Stimulated activated CD8-positive, alpha-beta memory T cell treated with anti-CD3 and anti-CD28 coated beads, Interleukin-2, amount 100 ng/mL, for 1 hour (primary cell): ENCODE measurements around the gene KLHL11.

ENCODE experiments used
- DNase-seq, 2 donors: peaks; one replicate each; pipeline ENCODE4 v3.0.0-alpha.2; 2020; ENCODE audit warnings: low read depth in 2 of 2

Gene KLHL11

GRCh38 chr17:41810659-41811548 lies 54.3 kb downstream of the KLHL11 start:
- DNase-seq = no peak

- DNase-seq = no peak
Measured at GRCh38 chr17:41806685-41807445, 58.4 kb downstream of the KLHL11 start.
